ENCODE results near the gene TGM3. TPM values are rescaled to one million over a fixed set of nuclear protein-coding genes. Genes with fewer than 3 reads are reported as not detected.
A peak's percentile ranks its signal among the peaks of the same experiment; 100 is the strongest.

The TGM3 gene
- total RNA-seq, 1 experiment from 2014 or later, result 0.11 TPM

DNA sequence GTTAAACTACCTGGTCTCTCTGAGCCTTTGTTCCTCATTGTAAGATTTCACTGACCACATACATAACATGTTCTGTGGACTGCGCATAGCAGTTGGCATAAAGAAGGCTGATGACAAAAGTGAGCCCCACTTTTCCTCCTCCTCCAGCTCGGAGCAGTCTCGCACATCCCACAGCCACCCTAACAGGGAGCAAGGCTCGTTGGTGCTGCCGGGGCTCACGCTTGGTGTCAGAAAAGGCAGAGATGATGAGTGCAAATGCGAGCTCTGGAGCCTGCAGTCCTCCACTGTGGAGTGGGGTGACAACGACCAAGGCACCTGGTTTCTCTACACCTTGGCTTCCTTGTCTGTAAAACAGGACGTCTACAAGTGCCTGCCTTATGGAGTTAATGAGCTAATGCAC, 9.7 kb downstream of the TGM3 start (continued):
- TF ChIP-seq PRDM15 (CRISPR knock-in tag; IDR thresholded peaks at IDR 0.05), result no peak
- TF ChIP-seq NFATC4 (CRISPR knock-in tag; IDR thresholded peaks at IDR 0.05), result no peak
- TF ChIP-seq TCF7 (CRISPR knock-in tag; IDR thresholded peaks at IDR 0.05; ENCODE audit: low read depth), result no peak
- no peak for TF ChIP-seq ZNF281 (CRISPR knock-in tag; IDR thresholded peaks at IDR 0.05)
- no peak for TF ChIP-seq E2F4 (CRISPR knock-in tag; IDR thresholded peaks at IDR 0.05; ENCODE audit: borderline replicate concordance, low read depth)
- TF ChIP-seq E2F1 (CRISPR knock-in tag; IDR thresholded peaks at IDR 0.05), result no peak
- no peak for TF ChIP-seq CREB1 (CRISPR knock-in tag; IDR thresholded peaks at IDR 0.05)
- TF ChIP-seq E2F5 (CRISPR knock-in tag; IDR thresholded peaks at IDR 0.05), result no peak
- TF ChIP-seq JAZF1 (CRISPR knock-in tag; IDR thresholded peaks at IDR 0.05), result no peak

- POLR2A ChIA-PET, result interaction anchor here (0.9 kb wide), 1 partner anchor 70 kb away, joined by 3 read pairs; no protein-coding TSS in a partner anchor
- CTCF ChIA-PET, result interaction anchor here (0.9 to 1.9 kb wide), 4 partner anchors 81 to 133 kb away, joined by 3 to 18 read pairs (median 4); no protein-coding TSS in a partner anchor
- H3K4me3 Mint-ChIP-seq, result no peak overlapping the region
- H3K4me1 Mint-ChIP-seq, result peaks cover 5% of the 10 kb centered on the region
- TF ChIP-seq E2F4 (CRISPR knock-in tag; IDR thresholded peaks at IDR 0.05; ENCODE audit: borderline replicate concordance, low read depth) (no peak), ZNF423 (CRISPR knock-in tag; IDR thresholded peaks at IDR 0.05) (no peak)
- no peaks in the 10 kb centered on the region for H3K9me3 Mint-ChIP-seq
- H3K36me3 Mint-ChIP-seq, result no peaks in the 10 kb centered on the region
- DNase-seq (ENCODE audit: low spot score) (no peak), ATAC-seq (peak; percentile 71)
- no peaks in the 10 kb centered on the region; the same call in 1 of the 2 replicates for H3K27me3 Mint-ChIP-seq (ENCODE audit: low read depth)
- no peak overlapping the region for H3K27ac Mint-ChIP-seq
Measured at GRCh38 chr20:2305946-2306345, 10.1 kb downstream of the TGM3 start.

GRCh38 chr20:2307136-2307535, 11.3 kb downstream of the TGM3 start:
- Mint-ChIP-seq H3K27ac (no peak overlapping the region), H3K27me3 (ENCODE audit: low read depth) (no peaks in the 10 kb centered on the region; the same call in 1 of the 2 replicates), H3K4me1 (peaks cover 5% of the 10 kb centered on the region), H3K9me3 (no peaks in the 10 kb centered on the region), H3K4me3 (no peak overlapping the region), H3K36me3 (no peaks in the 10 kb centered on the region)
- CTCF ChIA-PET, result no interaction called here
- no peak for DNase-seq (ENCODE audit: low spot score)
- no peak for ATAC-seq
- POLR2A ChIA-PET, result no interaction called here
- TF ChIP-seq GABPB1 (CRISPR knock-in tag; IDR thresholded peaks at IDR 0.05) (no peak), GRHL2 (CRISPR knock-in tag; IDR thresholded peaks at IDR 0.05; ENCODE audit: insufficient replicate concordance, severe bottlenecking) (no peak), ATF6 (CRISPR knock-in tag; IDR thresholded peaks at IDR 0.05) (no peak), OVOL2 (CRISPR knock-in tag; IDR thresholded peaks at IDR 0.05; ENCODE audit: borderline replicate concordance) (no peak)
- TF ChIP-seq, protein P1, sequence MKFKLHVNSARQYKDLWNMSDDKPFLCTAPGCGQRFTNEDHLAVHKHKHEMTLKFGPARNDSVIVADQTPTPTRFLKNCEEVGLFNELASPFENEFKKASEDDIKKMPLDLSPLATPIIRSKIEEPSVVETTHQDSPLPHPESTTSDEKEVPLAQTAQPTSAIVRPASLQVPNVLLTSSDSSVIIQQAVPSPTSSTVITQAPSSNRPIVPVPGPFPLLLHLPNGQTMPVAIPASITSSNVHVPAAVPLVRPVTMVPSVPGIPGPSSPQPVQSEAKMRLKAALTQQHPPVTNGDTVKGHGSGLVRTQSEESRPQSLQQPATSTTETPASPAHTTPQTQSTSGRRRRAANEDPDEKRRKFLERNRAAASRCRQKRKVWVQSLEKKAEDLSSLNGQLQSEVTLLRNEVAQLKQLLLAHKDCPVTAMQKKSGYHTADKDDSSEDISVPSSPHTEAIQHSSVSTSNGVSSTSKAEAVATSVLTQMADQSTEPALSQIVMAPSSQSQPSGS (CRISPR knock-in tag; IDR thresholded peaks at IDR 0.05; ENCODE audit: borderline replicate concordance, low read depth), result no peak
